Measurements from ENCODE around the gene ANKRD30A. TPM values are rescaled to one million over a fixed set of nuclear protein-coding genes. Genes with fewer than 3 reads are reported as not detected.

ANKRD30A gene
- polyA plus RNA-seq, 1 donor from 2014 or later, result not detected

GRCh38 chr10:37269554-37270256, 144.3 kb downstream of the ANKRD30A start:
- H3K9me3 ChIP-seq (ENCODE audit: low read length), result no peaks in the 10 kb centered on the region
- H2AFZ ChIP-seq (ENCODE audit: low read depth, low read length), result no peak overlapping the region
- H3K9me2 ChIP-seq (ENCODE audit: insufficient read depth, low read length), result no peaks in the 10 kb centered on the region
- no peak overlapping the region for H3K27ac ChIP-seq (ENCODE audit: low read length)
- H3K27me3 ChIP-seq (ENCODE audit: insufficient read depth, low read depth, low read length), result no peaks in the 10 kb centered on the region
- no peaks in the 10 kb centered on the region for H3F3A ChIP-seq (ENCODE audit: insufficient read depth, low read length, poor library complexity, severe bottlenecking)
- no peaks in the 10 kb centered on the region for H3K36me3 ChIP-seq (ENCODE audit: insufficient read depth, low read length)
- no peak overlapping the region for H3K4me3 ChIP-seq (ENCODE audit: low read length)
- H3K79me2 ChIP-seq (replicated peaks; ENCODE audit: insufficient read depth, low read length), result no peaks in the 10 kb centered on the region
- H3K4me2 ChIP-seq (ENCODE audit: low read length), result no peak overlapping the region
- H4K20me1 ChIP-seq (ENCODE audit: insufficient read depth), result no peaks in the 10 kb centered on the region
- TF ChIP-seq CTCF (IDR thresholded peaks at IDR 0.05; ENCODE audit: poor library complexity, severe bottlenecking), result no peak
- no peak overlapping the region for H3K9ac ChIP-seq (ENCODE audit: low read length)

- no peaks in the 10 kb centered on the region for H3F3A ChIP-seq (ENCODE audit: insufficient read depth, low read length, poor library complexity, severe bottlenecking)
- H3K4me3 ChIP-seq (ENCODE audit: low read length), result no peak overlapping the region
- H4K20me1 ChIP-seq (ENCODE audit: insufficient read depth), result no peaks in the 10 kb centered on the region
- no peak overlapping the region for H3K27ac ChIP-seq (ENCODE audit: low read length)
- no peak for TF ChIP-seq MXI1 (conservative IDR thresholded peaks at IDR 0.05; ENCODE audit: poor library complexity, severe bottlenecking)
- no peak for TF ChIP-seq TAF1 (IDR thresholded peaks at IDR 0.05; ENCODE audit: low read depth)
- TF ChIP-seq REST (IDR thresholded peaks at IDR 0.05; ENCODE audit: borderline replicate concordance), result no peak
- no peak for TF ChIP-seq EZH2 (IDR thresholded peaks at IDR 0.05; ENCODE audit: borderline replicate concordance, insufficient read depth, low read length, poor library complexity, severe bottlenecking)
- no peak for TF ChIP-seq RAD21 (conservative IDR thresholded peaks at IDR 0.05)
- no peak for TF ChIP-seq EP300 (conservative IDR thresholded peaks at IDR 0.05; ENCODE audit: poor library complexity, severe bottlenecking)
- TF ChIP-seq SMC3 (conservative IDR thresholded peaks at IDR 0.05; ENCODE audit: poor library complexity), result no peak
- TF ChIP-seq POLR2AphosphoS5 (IDR thresholded peaks at IDR 0.05), result no peak
- no peak for TF ChIP-seq CTCF (IDR thresholded peaks at IDR 0.05; ENCODE audit: poor library complexity, severe bottlenecking)
- H3K36me3 ChIP-seq (ENCODE audit: insufficient read depth, low read length), result no peaks in the 10 kb centered on the region
- peaks cover 7% of the 10 kb centered on the region for H3K9me3 ChIP-seq (ENCODE audit: low read length)
- H3K79me2 ChIP-seq (replicated peaks; ENCODE audit: insufficient read depth, low read length), result no peaks in the 10 kb centered on the region
- H3K9ac ChIP-seq (ENCODE audit: low read length), result no peak overlapping the region
- H2AFZ ChIP-seq (ENCODE audit: low read depth, low read length), result no peak overlapping the region
- H3K4me2 ChIP-seq (ENCODE audit: low read length), result no peak overlapping the region
- no peaks in the 10 kb centered on the region for H3K27me3 ChIP-seq (ENCODE audit: insufficient read depth, low read depth, low read length)
- no peaks in the 10 kb centered on the region for H3K9me2 ChIP-seq (ENCODE audit: insufficient read depth, low read length)
Measured at GRCh38 chr10:37275216-37275777, 149.9 kb downstream of the ANKRD30A start.

Measured in neural cell (in vitro differentiated cells).